Small intestine (tissue), 7 donors: Measurements from ENCODE around the gene SLC66A2. TPM values are rescaled to one million over a fixed set of nuclear protein-coding genes. Genes with fewer than 3 reads are reported as not detected.

Source experiments
- DNase-seq, 2 donors: peaks; one replicate each; pipeline versions ENCODE4 v3.0.0 to v3.0.0-alpha.2; 2013
- FAIRE-seq: peaks from 2 replicates; lab custom pipeline; 2012; peaks lifted over from hg19 to GRCh38; lab: Jason Lieb, UNC
- H3K27ac ChIP-seq, 3 donors: one replicate each; pipeline ENCODE4 v1.5.1; 2013; ENCODE audit warnings: low read length in 2 of 3, mild to moderate bottlenecking in 2 of 3, control low read depth in 1 of 3, inconsistent platforms in 1 of 3, low read depth in 1 of 3, moderate library complexity in 1 of 3
- H3K27me3 ChIP-seq, 3 donors: one replicate each; pipeline ENCODE4 v1.6.1; 2013; ENCODE audit warnings: low read length in 3 of 3, inconsistent platforms in 1 of 3; ENCODE audit not compliant: control insufficient read depth in 3 of 3, insufficient read depth in 3 of 3
- H3K36me3 ChIP-seq, 3 donors: one replicate each; pipeline ENCODE4 v1.6.1; 2013; ENCODE audit warnings: low read length in 3 of 3, inconsistent platforms in 1 of 3, low read depth in 1 of 3, mild to moderate bottlenecking in 1 of 3, moderate library complexity in 1 of 3; ENCODE audit not compliant: control insufficient read depth in 3 of 3, insufficient read depth in 2 of 3
- H3K4me1 ChIP-seq, 3 donors: one replicate each; pipeline ENCODE4 v1.6.1; 2013; ENCODE audit warnings: low read length in 2 of 3, inconsistent platforms in 1 of 3, low read depth in 1 of 3, mild to moderate bottlenecking in 1 of 3, moderate library complexity in 1 of 3; ENCODE audit not compliant: control insufficient read depth in 3 of 3, insufficient read depth in 2 of 3
- H3K4me3 ChIP-seq, 3 donors: one replicate each; pipeline ENCODE4 v1.5.1; 2013; ENCODE audit warnings: low read length in 3 of 3, control low read depth in 1 of 3, inconsistent platforms in 1 of 3, low read depth in 1 of 3, mild to moderate bottlenecking in 1 of 3, moderate library complexity in 1 of 3
- H3K9me3 ChIP-seq, 2 donors: one replicate each; pipeline ENCODE4 v1.6.1; 2013; ENCODE audit warnings: low read depth in 1 of 2, low read length in 1 of 2; ENCODE audit not compliant: control insufficient read depth in 2 of 2, insufficient read depth in 1 of 2
- WGBS, 3 donors: extraction: QIAGEN DNeasy Blood & Tissue Kit; methylation state at CpG; one replicate each; pipeline ENCODE4 v1.1.7; 2013; 5-methylcytosine and 5-hydroxymethylcytosine counted together
- polyA plus RNA-seq, 4 donors: library from polyadenylated mRNA; stranded (reverse) in 3 of 4; unstranded in 1 of 4; fragments of 200-250 nt in 3 of 4; fragments of 120-200 nt in 1 of 4; gene quantifications; one replicate each; pipeline versions ENCODE4 v1.2.1 to v1.2.3, GENCODE V29; 2013
- donor health status: healthy with polysubstance abuse.
- donor health status: control.
- donor health status: control.
- donor health status: Bipolar disorder and iron deficiency.
- donor health status: healthy.

SLC66A2 gene
- polyA plus RNA-seq, 4 donors: 15.0 to 30.3 (median 17.8) TPM

DNA sequence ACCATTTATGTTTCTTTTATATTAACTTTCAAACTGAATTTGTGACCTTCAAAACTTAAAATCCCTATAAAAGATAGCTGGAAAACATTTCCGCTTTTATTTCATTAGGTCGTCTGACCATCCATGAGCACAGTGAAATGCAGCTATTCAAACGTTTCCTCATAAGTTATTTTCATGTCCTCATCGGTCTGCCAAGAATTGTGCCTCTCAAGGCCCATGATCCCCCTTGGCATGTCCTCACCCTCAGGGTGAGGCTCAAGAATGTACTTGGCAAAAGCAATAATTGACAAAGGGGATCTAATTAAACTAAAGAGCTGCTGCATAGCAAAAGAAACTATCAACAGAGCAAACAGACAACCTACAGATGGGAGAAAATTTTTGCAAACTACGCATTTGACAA, 12.4 kb downstream of the SLC66A2 start:
- peaks cover 0 to 17% (median 6%) of the 10 kb centered on the region in 3 donors for H3K4me1 ChIP-seq
- no peak overlapping the region for H3K4me3 ChIP-seq
- no peak overlapping the region for H3K27ac ChIP-seq
- FAIRE-seq (no peak), DNase-seq (no peak)
- WGBS, 3 donors: 78 to 86% (median 85%) methylated on average over 5 of the region's 5 CpGs
- H3K9me3 ChIP-seq: peaks cover 0 to 19% of the 10 kb centered on the region in 2 donors
- no peaks in the 10 kb centered on the region for H3K27me3 ChIP-seq
- peaks cover 0 to 64% (median 5%) of the 10 kb centered on the region in 3 donors for H3K36me3 ChIP-seq

DNA sequence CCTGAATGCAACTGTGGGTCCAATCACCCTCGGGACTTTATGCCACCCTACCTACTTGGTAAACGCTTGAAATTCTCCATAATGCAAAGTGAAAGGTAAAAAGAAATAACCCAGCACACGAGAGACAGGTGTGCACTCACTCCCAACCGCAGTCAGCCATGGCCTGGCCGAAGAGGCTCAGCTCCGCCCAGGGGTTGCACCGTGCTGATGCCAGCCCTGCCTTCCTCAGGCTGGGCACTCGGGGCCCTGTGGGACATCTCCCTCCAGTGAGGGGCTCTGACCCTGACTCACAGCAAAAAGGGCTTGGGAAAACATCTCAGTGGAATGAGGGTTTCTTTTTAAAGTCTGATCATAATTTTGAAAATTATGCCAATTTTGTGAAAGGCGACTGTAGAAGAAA, 13.3 kb downstream of the SLC66A2 start:
- H3K9me3 ChIP-seq: peaks cover 0 to 23% of the 10 kb centered on the region in 2 donors
- DNase-seq (no peak), FAIRE-seq (no peak)
- H3K4me3 ChIP-seq: no peak overlapping the region
- H3K27ac ChIP-seq: no peak overlapping the region
- peaks cover 0 to 58% (median 5%) of the 10 kb centered on the region in 3 donors for H3K36me3 ChIP-seq
- WGBS, 3 donors: 85 to 92% (median 87%) methylated on average over 9 of the region's 9 CpGs
- H3K4me1 ChIP-seq: peaks cover 0 to 17% (median 6%) of the 10 kb centered on the region in 3 donors
- no peaks in the 10 kb centered on the region for H3K27me3 ChIP-seq

DNA sequence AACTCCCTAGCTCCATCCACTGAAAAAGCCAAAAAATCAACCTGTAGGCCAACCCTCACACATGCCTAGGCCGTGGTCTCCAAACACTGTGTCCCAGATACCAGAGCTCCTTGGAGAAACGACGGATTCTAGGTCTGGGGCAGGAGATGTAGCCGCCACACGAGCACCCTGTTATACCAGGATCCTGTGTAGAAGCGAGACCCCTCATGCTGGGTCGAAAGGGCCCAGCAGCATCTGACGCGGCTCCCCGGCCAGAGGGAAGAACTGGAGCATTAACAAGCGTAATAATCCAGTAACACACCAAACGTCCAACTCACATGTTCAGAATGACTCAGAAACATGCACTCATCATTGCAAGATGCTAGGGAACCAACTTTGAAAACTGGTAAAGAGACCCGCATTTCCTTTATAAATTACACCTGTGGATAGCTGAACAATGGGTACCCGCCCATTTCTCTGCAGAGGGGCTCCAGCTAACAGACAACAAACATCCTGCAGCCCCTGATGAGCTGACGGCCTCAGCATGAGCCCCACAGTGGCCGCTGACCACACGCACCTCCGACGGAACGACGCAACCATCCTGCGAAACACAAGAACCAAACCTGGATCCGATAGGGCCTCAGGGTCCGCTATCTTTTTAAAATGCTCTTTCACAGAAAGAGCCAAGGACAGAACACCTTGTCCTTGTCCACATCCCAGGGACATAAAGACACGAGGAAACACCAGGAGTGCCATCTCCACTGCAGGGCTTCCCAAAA, 14.2 kb downstream of the SLC66A2 start:
- Histone ChIP-seq H3K4me3 (no peak overlapping the region), H3K27me3 (no peaks in the 10 kb centered on the region), H3K36me3 (peaks cover 0 to 50% (median 5%) of the 10 kb centered on the region in 3 donors), H3K4me1 (peaks cover 0 to 13% (median 6%) of the 10 kb centered on the region in 3 donors), H3K27ac (no peak overlapping the region), H3K9me3 (peaks cover 0 to 23% of the 10 kb centered on the region in 2 donors)
- DNase-seq (no peak), FAIRE-seq (no peak)
- WGBS, 3 donors: 94 to 96% (median 96%) methylated on average over 25 of the region's 25 CpGs

DNA sequence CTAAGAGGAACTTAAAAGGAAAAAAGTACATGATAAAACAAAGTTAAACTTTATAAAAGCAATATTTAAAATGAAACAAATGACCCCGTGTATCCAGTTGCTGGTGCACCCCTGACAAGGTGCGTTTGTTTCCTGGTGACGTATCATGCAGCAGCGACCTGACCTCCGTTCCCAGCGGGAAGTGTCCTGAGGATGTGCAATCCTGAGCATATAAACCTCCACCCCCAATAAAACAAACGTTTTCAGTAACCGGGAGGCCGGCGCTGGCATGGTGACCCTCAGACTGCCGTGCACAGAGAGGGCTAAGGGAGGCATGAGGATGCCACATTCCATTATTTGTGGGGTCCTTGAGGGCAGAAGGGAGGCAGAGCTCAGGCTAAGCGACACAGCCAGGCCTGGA, 14.8 kb downstream of the SLC66A2 start:
- 89 to 95% (median 94%) methylated on average over 12 of the region's 12 CpGs for WGBS, 3 donors
- no peak for DNase-seq
- no peak for FAIRE-seq
- Histone ChIP-seq H3K9me3 (peaks cover 0 to 24% of the 10 kb centered on the region in 2 donors), H3K36me3 (peaks cover 0 to 45% (median 3%) of the 10 kb centered on the region in 3 donors), H3K27me3 (no peaks in the 10 kb centered on the region), H3K4me3 (no peak overlapping the region), H3K27ac (no peak overlapping the region), H3K4me1 (peaks cover 0 to 8% (median 6%) of the 10 kb centered on the region in 3 donors)

DNA sequence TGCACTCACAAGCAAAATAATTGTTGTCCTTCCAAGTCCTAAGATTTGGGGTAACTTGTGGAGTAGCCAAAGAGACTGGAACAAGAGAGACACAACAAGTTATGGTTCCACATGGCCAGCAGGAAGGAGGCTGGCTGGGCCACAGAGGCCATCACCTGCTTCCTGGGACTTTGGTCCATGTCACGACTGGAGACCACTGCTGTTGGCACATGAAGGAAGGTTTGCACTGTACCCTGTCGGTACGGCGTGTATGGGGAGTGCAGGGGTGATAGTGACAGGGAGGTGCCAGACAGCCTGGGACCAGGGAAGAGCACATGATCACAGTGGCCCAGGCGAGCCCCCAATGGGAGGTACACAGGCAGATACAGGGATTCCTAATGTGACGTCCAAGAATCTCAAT, 15.5 kb downstream of the SLC66A2 start:
- Histone ChIP-seq H3K9me3 (peaks cover 0 to 27% of the 10 kb centered on the region in 2 donors), H3K36me3 (peaks cover 0 to 39% (median 3%) of the 10 kb centered on the region in 3 donors), H3K4me3 (no peak overlapping the region), H3K27ac (no peak overlapping the region), H3K4me1 (peaks cover 0 to 8% (median 6%) of the 10 kb centered on the region in 3 donors), H3K27me3 (no peaks in the 10 kb centered on the region)
- 93 to 97% (median 97%) methylated on average over 6 of the region's 6 CpGs for WGBS, 3 donors
- DNase-seq: no peak
- no peak for FAIRE-seq

DNA sequence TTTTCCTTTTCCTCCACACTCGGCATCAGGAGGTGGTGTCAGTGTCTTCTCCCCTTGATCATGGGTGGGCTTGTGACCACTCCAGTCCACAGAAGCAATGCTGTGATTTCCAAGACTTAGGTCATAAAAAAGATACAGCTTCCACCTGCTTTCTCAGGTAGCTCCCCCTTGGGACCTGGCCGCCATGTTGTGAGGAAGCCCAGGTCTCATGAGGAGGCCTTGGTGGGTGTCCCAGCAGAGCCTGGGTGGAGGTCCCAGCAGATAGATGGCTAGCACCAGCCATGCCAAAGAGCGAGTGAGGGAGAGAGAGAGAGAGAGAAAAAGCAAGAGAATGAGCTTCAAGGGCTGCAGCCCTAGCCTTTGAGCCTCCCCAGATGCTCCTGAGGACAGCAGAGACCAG, 16.0 kb downstream of the SLC66A2 start:
- no peak for FAIRE-seq
- whole genome bisulfite sequencing, 3 donors: 91 to 98% (median 94%) methylated on average over 3 of the region's 3 CpGs
- Histone ChIP-seq H3K27ac (no peak overlapping the region), H3K4me3 (no peak overlapping the region), H3K36me3 (peaks cover 0 to 35% (median 3%) of the 10 kb centered on the region in 3 donors), H3K27me3 (no peaks in the 10 kb centered on the region), H3K9me3 (peaks cover 0 to 27% of the 10 kb centered on the region in 2 donors), H3K4me1 (peaks cover 0 to 8% (median 6%) of the 10 kb centered on the region in 3 donors)
- DNase-seq: no peak

DNA sequence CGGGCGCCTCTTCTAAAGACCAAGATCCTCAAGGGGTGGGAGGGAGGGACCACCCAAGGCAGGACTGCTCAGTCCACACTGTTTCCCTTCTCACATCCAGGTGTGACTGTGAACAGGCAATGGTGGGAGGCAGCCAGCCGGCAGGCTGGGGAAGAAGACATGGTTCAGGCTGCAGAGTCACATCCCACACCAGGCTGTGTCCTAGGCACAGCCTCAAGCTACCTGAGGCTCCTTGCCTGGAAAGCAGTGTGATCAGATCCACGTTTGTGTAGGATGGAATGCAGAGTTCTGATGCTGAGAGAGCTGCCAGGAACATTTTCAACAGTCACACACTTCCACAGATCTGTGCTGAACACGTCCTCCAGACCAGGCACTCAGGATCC, 16.4 kb downstream of the SLC66A2 start:
- Histone ChIP-seq H3K27ac (no peak overlapping the region), H3K9me3 (peaks cover 0 to 27% of the 10 kb centered on the region in 2 donors), H3K27me3 (no peaks in the 10 kb centered on the region), H3K36me3 (peaks cover 0 to 31% (median 3%) of the 10 kb centered on the region in 3 donors), H3K4me1 (peaks cover 0 to 8% (median 6%) of the 10 kb centered on the region in 3 donors), H3K4me3 (no peak overlapping the region)
- FAIRE-seq (no peak), DNase-seq (no peak)
- 54 to 85% (median 79%) methylated on average over 5 of the region's 5 CpGs for WGBS, 3 donors

DNA sequence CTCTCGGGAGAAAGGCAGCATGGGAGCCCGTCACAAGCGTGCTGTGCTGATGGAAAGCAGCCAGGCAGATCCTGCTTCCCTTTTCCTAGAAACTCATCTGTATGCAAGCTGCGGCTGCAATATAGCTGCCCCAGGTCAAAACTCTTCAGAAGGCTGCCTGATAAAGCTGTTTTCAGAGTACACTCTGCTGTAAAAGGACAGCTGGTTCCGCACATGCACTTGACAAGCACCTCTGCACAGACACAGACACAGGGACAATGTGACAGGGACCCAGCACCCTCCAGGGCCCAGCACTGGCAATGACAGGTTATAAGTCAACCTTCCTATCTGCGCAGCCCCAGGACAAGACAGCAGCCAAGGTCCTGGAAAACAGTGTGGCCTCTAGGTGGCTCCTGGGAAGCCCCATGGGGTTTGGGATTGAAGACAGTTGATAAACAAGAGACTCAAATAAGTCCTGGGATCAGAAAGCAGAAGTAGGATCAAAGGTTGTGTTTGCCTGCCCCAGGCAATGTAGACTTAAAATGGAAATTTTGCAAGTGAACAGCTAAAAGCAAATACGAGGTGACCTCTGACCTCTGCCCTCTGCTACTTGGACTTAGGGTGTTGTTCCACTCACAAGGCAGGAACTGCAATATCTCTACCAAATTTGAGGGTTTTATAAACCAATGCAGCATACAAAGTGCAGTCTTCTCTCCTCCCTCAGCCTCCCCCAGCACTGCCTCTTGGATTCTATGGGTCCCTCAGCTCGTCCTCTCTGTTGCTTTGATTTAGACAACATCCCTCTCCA, 16.9 kb downstream of the SLC66A2 start:
- DNase-seq: peak; percentile 68 to 70
- peaks cover 0 to 8% (median 6%) of the 10 kb centered on the region in 3 donors for H3K4me1 ChIP-seq
- peaks cover 2 to 30% (median 5%) of the 10 kb centered on the region in 3 donors for H3K36me3 ChIP-seq
- no peaks in the 10 kb centered on the region for H3K27me3 ChIP-seq
- H3K27ac ChIP-seq: peak overlapping the region; percentile 1 to 42 (median 6)
- peaks cover 0 to 31% of the 10 kb centered on the region in 2 donors for H3K9me3 ChIP-seq
- H3K4me3 ChIP-seq: no peak overlapping the region
- FAIRE-seq: no peak
- WGBS, 3 donors: 37 to 64% (median 40%) methylated on average over 8 of the region's 8 CpGs
